ENCODE measurements around the gene OR6C76.

GRCh38 chr12:55443776-55444175 is 17.7 kb downstream of the OR6C76 start, which contains the start of gene OR6C2:
- TF ChIP-seq EZH2phosphoT487 (IDR thresholded peaks at IDR 0.05; ENCODE audit: borderline replicate concordance, low read depth, low read length) (no peak), CTCF (conservative IDR thresholded peaks at IDR 0.05; ENCODE audit: low read length) (no peak)

Data from OCI-LY7 (cell line).